ENCODE data around the gene MAPKAP1.

DNA sequence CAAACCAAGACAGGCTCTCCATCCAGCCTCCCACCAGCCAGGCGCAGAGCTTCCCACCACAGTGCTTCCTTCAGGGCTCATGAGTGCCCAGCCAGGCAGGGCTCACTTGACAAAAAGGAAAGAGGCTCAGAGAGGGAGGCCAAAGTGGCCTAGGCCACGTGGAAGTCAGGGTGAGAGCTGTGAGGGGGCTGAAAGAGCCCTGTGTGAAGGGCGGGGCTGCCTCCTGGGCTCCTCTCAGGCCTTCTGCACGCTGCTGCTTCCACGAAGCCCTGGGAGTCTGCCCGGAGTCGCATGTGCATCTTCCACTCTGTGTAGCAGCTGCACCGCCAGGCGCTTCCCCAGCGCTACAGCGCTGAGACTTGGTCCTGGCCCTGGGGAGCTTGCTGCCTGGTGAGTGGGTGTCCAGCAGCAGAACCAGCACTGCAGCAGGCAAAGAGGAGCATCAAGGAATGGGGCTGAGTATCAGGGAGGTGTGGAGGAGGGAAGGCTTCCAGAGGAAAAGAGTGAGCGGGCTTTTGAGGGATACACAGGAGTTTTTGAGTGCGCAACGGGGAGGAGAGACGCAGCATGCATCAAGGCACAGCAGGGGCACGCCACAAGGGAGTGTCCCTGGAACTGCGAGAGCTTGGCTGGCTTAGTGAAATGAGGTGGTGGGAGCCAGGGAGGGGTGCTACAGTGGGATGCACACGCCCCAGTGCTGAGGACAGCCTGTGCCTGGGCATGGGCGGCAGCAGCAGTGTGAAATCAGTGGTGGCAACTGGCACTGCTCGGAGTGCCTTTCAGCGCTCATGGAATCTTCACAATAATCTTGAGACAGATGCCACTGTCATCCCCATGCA is 267.4 kb downstream of the MAPKAP1 start:
- TF ChIP-seq CTCF (conservative IDR thresholded peaks at IDR 0.05 in 1 of 2, IDR thresholded peaks at IDR 0.05 in 1 of 2; ENCODE audit: extremely low read depth in 1 of 2, insufficient read depth in 1 of 2, low read depth in 1 of 2, low read length in 2 of 2): no peak
- TF ChIP-seq EZH2 (IDR thresholded peaks at IDR 0.05; ENCODE audit: borderline replicate concordance, low read length): no peak

Data from mammary epithelial cell (primary cell).